Measurements from ENCODE around the gene DNAJB5.
A peak's percentile ranks its signal among the peaks of the same experiment; 100 is the strongest.
"Not testable (repeated sequence)": the region's sequence is repeated elsewhere in the genome, so short reads cannot be mapped to it uniquely, and the experiment has no call there.

DNAJB5 gene

DNA sequence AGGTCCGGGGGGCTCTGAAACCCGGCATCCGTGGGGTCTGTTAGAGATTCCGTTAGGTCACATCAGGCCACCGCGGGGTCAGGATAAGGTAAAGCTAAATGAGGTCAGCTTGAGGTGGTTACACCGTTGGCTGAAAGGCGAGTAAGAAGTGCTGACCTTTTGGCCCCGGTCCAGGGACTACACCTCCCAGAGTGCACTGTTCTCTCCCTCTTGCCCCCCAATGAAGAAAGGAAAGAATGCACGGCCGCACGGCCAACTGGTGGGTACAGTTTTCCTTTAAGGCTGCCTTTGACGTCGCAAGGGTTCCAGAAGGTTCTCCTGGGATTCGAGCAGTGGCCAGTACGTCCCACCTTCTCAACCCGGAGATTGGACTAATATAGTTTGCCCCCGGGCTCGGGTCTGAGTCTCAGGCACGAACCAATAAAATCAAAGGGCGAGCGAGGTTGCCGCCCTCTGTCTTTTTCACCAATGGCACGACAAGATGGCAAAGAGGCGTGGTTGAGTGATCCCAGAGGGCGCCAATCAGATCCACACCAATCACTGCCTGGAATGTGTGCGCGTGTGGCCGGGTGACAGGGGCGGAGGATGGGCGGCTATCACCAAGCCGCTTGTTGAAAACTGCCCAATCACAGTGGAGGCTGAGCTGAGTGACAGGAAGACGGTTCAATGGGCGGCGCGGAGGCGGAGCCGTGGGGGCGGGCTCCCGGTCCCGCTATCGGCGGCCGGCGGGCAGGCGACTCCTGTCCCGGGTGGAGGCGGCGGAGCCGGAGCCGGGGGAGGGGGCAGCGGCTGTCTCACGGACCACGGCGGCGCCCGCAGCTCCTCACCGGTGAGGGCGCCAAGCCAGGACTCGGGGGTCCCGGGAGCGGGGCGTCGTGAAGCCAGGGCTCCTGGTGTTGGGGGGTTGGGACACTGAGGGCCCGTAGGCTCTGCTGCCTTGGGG lies at the start of gene DNAJB5:
Gene DNAJB5, plus strand, starts transcription at position 743 of the 943 bp plus-strand sequence. CDS start 886 bp downstream, outside the sequence.
- Mint-ChIP-seq H3K4me3 (peak within 1 kb of the TSS; percentile 91), H3K36me3 (no peaks in the 10 kb centered on the region), H3K27me3 (peaks cover 6% of the 10 kb centered on the region), H3K4me1 (peaks cover 37% of the 10 kb centered on the region), H3K9me3 (no peaks in the 10 kb centered on the region), H3K27ac (peak within 1 kb of the TSS; percentile 61)
- peak; percentile 91 for ATAC-seq (ENCODE audit: low read depth)
- peak; percentile 97 for DNase-seq (ENCODE audit: low spot score in 2 of 2)

DNA sequence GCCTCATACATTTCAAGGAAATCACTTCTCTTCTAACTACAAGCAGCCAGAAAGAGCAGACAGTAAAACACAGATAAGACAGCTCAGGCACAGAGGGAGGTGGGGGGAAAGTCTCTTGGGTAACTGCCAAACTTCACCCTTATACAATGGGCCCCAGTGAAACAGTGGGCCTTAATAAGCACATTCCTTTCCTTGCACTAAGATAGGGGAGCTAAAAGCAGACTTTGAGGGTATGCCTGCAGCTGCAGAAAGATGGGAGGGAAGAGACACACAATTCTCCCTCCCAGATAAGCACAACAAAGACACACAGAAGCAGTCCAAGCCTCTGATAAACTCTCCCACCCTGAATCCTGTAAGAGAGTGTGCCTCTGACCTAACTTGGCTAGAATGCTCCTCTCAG lies 49.6 kb upstream of the DNAJB5 start:
- H3K27me3 Mint-ChIP-seq; DNase-seq (ENCODE audit: low spot score in 2 of 2); H3K4me3 Mint-ChIP-seq; H3K27ac Mint-ChIP-seq; ATAC-seq (ENCODE audit: low read depth); H3K4me1 Mint-ChIP-seq; H3K9me3 Mint-ChIP-seq; H3K36me3 Mint-ChIP-seq: not testable (repeated sequence)

DNA sequence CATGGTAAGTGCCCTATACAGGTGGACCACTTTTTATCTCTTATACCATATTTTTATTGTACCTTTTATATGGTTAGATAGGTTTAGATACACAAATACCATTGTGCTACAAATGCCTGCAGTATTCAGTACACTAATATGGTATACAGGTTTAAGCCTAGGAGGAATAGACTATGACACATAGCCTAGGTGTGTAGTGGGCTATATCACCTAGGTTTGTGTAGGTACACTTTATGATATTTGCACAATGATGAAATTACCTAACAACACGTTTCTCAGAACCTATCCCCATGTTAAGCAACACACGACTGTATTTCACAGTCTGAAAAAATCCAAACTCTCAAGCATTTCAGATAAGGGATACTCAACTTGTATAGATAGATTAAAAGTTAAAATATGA lies 41.1 kb upstream of the DNAJB5 start:
- Mint-ChIP-seq H3K4me1 (no peaks in the 10 kb centered on the region), H3K9me3 (peaks cover 1% of the 10 kb centered on the region), H3K36me3 (no peaks in the 10 kb centered on the region), H3K27me3 (peaks cover 11% of the 10 kb centered on the region), H3K4me3 (no peak overlapping the region), H3K27ac (no peak overlapping the region)
- ATAC-seq (ENCODE audit: low read depth) (no peak), DNase-seq (ENCODE audit: low spot score in 2 of 2) (no peak)

DNA sequence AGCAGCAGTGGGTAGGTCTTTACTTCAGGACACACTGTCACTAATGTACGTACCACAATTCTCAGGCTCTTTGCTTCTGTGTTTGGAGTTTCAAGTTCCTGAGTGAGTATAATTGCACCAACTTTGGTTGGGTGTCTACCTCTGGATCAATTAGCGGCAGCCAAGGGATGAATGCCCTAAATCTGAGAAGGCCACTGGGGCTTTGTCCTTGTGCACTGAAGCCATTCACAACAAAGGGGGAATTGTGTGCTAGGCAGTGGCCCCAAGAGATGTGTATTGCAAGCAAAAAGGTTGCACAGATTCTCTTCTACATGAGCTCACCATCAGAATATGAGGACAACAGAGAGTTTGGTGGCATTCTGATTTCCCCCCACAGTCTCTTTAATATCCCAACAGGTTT lies 35.3 kb upstream of the DNAJB5 start:
- Mint-ChIP-seq H3K4me1 (no peaks in the 10 kb centered on the region), H3K27me3 (peaks cover 18% of the 10 kb centered on the region), H3K27ac (no peak overlapping the region), H3K9me3 (peaks cover 1% of the 10 kb centered on the region), H3K4me3 (no peak overlapping the region), H3K36me3 (no peaks in the 10 kb centered on the region)
- DNase-seq (ENCODE audit: low spot score in 2 of 2): no peak
- ATAC-seq (ENCODE audit: low read depth): no peak

DNA sequence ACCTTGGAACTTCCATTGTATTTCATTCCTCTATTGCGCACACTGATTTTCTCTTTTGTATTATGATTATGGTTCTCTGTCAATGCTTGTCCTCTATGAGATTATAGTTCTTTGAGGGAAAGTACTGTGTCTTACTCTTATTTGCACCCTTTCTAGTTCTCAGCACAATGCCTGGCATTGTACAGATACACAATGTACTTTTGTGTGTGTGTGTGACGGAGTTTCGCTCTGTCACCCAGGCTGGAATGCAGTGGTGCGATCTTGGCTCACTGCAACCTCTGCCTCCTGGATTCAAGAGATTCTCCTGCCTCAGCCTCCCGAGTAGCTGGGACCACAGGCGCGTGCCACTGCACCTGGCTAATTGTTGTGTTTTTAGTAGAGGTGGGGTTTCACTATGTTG lies 33.5 kb upstream of the DNAJB5 start:
- H3K36me3 Mint-ChIP-seq; H3K27ac Mint-ChIP-seq; DNase-seq (ENCODE audit: low spot score in 2 of 2); H3K4me1 Mint-ChIP-seq; H3K4me3 Mint-ChIP-seq; H3K9me3 Mint-ChIP-seq; ATAC-seq (ENCODE audit: low read depth): not testable (repeated sequence)
- peaks cover 19% of the 10 kb centered on the region for H3K27me3 Mint-ChIP-seq

DNA sequence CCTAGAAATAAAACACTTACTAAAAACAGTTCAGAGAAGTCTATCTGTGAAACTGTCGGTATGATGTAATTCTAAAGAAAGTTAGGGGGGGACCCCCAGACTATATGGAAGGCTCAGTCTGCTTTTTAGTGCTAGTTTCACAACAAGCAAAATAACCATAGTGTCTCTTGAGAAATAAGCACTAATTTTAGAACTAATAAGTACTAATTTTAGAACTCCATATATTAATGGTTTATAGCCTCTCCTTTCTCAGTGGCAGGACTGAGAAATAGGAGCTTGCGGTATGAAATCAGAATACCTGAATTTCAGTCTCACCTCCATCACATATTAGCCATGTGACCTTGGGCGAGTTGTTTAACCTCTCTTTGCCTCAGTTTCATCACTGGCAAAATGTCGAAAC lies 32.9 kb upstream of the DNAJB5 start:
- DNase-seq (ENCODE audit: low spot score in 2 of 2) (no peak), ATAC-seq (ENCODE audit: low read depth) (no peak)
- H3K4me3 Mint-ChIP-seq: no peak overlapping the region
- peaks cover 21% of the 10 kb centered on the region for H3K27me3 Mint-ChIP-seq
- H3K4me1 Mint-ChIP-seq: no peaks in the 10 kb centered on the region
- H3K27ac Mint-ChIP-seq: no peak overlapping the region
- H3K9me3 Mint-ChIP-seq: no peaks in the 10 kb centered on the region
- H3K36me3 Mint-ChIP-seq: no peaks in the 10 kb centered on the region

DNA sequence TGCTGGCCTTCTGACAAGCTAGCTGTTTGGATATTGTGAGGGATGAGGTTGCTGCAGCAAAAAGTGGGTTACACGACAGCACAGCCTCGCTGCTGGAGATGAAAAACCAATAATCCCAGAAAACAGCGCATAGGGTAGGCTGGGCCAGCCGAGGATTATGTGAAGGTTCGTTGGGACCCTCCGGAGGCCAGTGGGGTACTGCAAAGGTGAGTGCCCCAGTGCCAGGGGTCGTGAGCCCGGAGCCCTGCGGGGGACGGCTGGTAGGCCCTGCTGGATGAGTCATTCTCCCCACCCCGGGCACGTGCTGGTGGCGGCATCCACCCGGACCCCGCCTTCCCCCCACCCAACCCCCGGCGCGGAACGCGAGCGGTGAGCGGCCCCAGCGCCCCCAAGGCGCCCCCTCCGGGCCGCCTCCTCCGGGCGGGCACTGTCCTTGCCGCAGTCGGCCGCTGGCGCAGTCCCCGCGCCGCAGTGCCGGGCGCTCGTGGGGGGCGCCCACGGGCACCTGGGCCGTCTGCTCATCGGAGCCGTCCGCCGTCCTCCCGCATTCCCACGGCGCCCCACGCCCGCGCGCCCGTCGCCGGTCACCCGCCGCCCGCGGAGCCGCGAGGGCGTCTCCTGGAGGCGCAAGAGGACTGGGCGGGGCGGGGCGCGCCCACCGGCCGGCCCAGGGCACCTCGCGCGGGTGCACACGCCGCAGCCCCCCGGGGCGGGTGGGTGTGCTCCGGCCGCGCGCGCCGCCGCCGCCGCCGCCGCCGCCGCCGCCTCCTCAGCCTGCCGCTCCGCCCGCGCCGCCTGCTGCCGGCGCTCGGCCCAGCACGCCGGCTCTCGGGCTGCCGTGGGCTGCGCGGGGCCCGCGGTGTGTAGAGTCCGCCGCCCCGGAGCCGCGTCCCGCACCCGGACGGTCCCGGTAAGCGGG lies 31.8 kb upstream of the DNAJB5 start, which contains the start of gene PHF24:
Gene PHF24, plus strand, starts transcription at position 794 of the 919 bp plus-strand sequence. CDS start 13,014 bp downstream, outside the sequence.
- DNase-seq (ENCODE audit: low spot score in 2 of 2) (peak in 1 of 2 donors; percentile 17), ATAC-seq (ENCODE audit: low read depth) (peak; percentile 87)
- H3K9me3 Mint-ChIP-seq: no peaks in the 10 kb centered on the region
- H3K4me3 Mint-ChIP-seq: peak within 1 kb of the TSS; percentile 69
- H3K4me1 Mint-ChIP-seq: no peaks in the 10 kb centered on the region
- H3K27me3 Mint-ChIP-seq: peaks cover 23% of the 10 kb centered on the region
- H3K36me3 Mint-ChIP-seq: no peaks in the 10 kb centered on the region
- no peak within 1 kb of the TSS for H3K27ac Mint-ChIP-seq

DNA sequence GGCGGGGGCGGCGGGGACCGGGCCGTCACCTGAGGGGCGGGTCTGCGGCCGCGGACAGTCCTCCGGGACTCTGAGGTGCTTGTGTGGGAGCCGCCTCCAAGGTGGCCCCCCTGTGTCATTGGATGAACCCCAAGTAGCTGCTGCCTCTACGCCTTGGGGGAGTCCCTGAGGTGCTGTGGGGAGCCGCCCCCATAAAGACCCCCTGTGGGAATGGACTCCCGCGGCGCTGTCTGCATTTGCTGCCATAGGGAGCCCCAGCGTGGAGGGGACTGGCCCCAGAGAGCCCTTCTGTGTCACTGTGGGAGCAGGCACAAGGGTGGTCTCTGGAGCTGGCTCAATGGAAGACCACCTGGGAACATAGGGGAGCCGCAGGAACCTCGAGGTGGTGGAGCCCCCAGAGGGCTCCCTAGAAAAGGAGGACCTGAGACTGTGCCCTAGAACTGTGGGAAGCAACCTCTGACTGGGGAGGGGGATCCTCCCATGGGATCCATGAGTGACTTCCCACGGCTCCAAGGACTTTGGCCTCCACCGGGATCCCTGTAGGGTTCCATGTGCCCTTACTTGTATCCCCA lies 31.0 kb upstream of the DNAJB5 start:
- peak overlapping the region; percentile 46 for H3K4me3 Mint-ChIP-seq
- no peaks in the 10 kb centered on the region for H3K9me3 Mint-ChIP-seq
- no peak overlapping the region for H3K27ac Mint-ChIP-seq
- DNase-seq (ENCODE audit: low spot score in 2 of 2) (peak in 1 of 2 donors; percentile 44), ATAC-seq (ENCODE audit: low read depth) (peak; percentile 39)
- no peaks in the 10 kb centered on the region for H3K4me1 Mint-ChIP-seq
- peaks cover 23% of the 10 kb centered on the region for H3K27me3 Mint-ChIP-seq
- H3K36me3 Mint-ChIP-seq: no peaks in the 10 kb centered on the region

DNA sequence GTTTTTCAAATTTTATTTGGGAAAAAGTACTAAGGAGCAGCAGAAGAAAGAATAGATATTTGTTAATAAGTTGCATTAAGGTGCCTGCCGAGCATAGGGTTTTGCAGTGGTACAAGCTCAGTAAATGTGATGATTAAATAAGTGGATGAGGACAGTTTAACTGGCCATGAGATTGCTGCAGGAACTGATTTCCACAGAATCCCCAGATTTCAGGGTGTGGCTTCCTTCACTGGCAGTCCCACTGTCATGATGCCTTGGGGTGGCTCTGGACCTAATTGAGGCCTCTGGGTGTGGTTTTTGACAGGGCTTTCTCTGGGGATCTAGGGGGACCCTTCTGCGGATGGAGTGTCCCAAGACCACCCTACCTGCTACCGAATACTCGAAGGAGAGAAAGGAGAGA lies 30.1 kb upstream of the DNAJB5 start:
- DNase-seq (ENCODE audit: low spot score in 2 of 2) (no peak), ATAC-seq (ENCODE audit: low read depth) (no peak)
- H3K4me1 Mint-ChIP-seq: no peaks in the 10 kb centered on the region
- H3K27me3 Mint-ChIP-seq: peaks cover 23% of the 10 kb centered on the region
- no peak overlapping the region for H3K27ac Mint-ChIP-seq
- H3K9me3 Mint-ChIP-seq: no peaks in the 10 kb centered on the region
- no peak overlapping the region for H3K4me3 Mint-ChIP-seq
- no peaks in the 10 kb centered on the region for H3K36me3 Mint-ChIP-seq

DNA sequence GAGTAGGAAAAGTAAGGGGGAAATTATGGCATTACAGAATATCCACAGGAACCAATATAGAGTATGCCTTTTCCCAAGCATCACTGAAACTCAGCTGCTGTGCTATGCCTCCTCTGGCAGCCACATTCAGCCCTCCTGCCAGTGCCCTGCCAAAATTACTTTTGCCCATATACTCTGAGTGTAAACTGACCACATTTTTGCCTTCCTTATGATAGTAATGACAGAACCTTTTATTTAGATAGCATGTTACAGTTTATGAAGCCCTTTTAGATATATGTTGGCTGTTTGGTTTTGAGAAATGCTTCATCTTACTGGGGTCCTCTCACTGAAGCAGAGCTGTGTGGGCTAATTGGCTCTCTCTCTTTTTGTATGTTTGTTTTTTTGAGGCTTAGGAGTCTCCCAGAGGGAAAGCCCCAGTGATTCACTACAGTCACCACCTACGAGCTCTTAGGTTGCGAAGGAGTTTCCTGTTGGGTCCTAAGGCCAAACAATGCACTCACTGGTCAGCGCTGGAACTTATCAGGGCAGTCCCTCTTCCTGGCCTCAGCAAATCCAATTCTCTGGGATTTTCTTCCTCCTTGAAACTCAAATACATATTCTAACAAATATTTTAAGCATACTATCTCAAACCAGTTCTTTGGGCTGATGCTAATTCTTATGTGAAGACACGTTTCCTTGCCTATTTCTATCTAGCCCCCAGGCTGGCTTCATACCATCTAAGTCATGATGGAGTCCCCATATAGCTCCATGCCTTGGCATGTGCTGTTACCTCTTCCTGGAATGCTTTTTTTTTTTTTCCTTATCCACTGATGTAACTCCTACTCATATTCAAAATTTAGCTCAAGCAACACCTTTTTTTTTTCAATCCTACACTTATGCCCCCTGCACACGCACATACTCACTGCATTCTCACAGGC lies 27.7 kb upstream of the DNAJB5 start:
- DNase-seq (ENCODE audit: low spot score in 2 of 2) (no peak), ATAC-seq (ENCODE audit: low read depth) (no peak)
- Mint-ChIP-seq H3K36me3 (no peaks in the 10 kb centered on the region), H3K27ac (no peak overlapping the region), H3K9me3 (no peaks in the 10 kb centered on the region), H3K27me3 (peaks cover 23% of the 10 kb centered on the region), H3K4me3 (no peak overlapping the region), H3K4me1 (no peaks in the 10 kb centered on the region)

DNA sequence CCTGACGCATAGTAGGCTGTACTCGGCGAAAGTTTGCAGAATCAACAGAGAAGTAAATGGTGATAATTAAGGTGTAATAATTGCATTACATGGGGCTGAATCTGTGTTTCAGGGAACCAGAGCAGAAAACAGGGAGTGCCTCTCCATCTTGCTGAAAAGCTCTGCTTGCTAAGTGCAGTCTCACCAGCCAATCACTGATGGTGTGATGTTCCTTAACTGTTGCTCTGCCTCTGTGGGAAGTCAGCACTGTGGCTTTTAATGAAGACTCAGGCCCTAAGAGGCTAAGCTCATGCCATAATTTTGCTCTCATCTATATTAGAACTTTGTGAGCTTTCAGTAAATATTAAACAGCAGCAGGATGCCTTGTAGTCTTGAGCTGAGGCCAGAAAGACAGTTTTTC lies 27.0 kb upstream of the DNAJB5 start:
- Mint-ChIP-seq H3K27me3 (peaks cover 23% of the 10 kb centered on the region), H3K9me3 (no peaks in the 10 kb centered on the region), H3K4me1 (no peaks in the 10 kb centered on the region), H3K36me3 (no peaks in the 10 kb centered on the region), H3K27ac (no peak overlapping the region), H3K4me3 (no peak overlapping the region)
- DNase-seq (ENCODE audit: low spot score in 2 of 2) (no peak), ATAC-seq (ENCODE audit: low read depth) (no peak)

DNA sequence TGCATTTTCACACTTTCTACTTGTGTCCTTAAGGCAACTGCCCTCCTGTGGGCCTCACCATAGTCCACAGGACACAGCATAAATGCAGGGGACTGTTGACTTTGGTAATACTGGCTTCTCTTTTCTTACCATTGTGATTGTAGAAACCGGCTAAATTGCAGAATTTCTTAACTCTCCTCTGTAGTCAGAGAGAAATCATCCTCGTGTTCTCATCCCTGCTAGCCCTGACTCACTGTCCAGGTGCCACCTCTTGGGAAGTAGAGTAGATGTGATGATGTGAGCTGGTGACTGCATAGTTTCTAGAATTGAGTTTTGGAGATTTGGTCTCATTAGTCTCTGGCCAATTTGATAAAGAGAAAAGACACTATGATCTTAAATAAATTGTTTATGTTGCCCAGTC lies 26.0 kb upstream of the DNAJB5 start:
- H3K4me1 Mint-ChIP-seq: no peaks in the 10 kb centered on the region
- no peak for DNase-seq (ENCODE audit: low spot score in 2 of 2)
- no peak for ATAC-seq (ENCODE audit: low read depth)
- no peak overlapping the region for H3K4me3 Mint-ChIP-seq
- H3K36me3 Mint-ChIP-seq: no peaks in the 10 kb centered on the region
- H3K9me3 Mint-ChIP-seq: no peaks in the 10 kb centered on the region
- peaks cover 23% of the 10 kb centered on the region for H3K27me3 Mint-ChIP-seq
- H3K27ac Mint-ChIP-seq: no peak overlapping the region

DNA sequence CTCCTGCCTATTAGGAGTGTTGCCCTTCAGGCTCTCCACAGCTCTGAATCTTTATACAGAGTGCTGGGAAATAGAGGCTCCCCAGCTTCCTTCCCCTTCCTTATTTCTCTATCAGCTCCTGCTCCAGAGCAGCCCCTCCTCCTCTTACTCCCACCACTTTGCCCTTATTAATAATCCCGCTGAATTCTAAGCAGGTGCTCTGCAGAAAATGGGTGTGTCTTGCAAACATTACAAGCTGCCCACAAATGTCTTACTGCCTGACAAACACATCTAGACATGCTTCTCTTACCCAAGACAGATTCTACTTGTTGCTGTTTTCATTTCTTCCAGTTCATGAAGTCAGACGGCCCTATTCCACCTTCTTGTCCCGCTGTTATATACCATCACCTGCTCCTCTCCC lies 25.1 kb upstream of the DNAJB5 start:
- Mint-ChIP-seq H3K27me3 (peaks cover 22% of the 10 kb centered on the region), H3K36me3 (no peaks in the 10 kb centered on the region), H3K9me3 (no peaks in the 10 kb centered on the region), H3K4me1 (no peaks in the 10 kb centered on the region), H3K4me3 (no peak overlapping the region), H3K27ac (no peak overlapping the region)
- DNase-seq (ENCODE audit: low spot score in 2 of 2) (no peak), ATAC-seq (ENCODE audit: low read depth) (no peak)

All from memory B cell (primary cell).